HEK293 (cell line): ENCODE measurements around the gene SH3RF1.

Experiments
- CTCF ChIA-PET: fragments of 350-600 bp; formaldehyde crosslinking; extraction: SDS; loops from one replicate; lab custom pipeline; 2021; ENCODE audit warnings: antibody characterized with exemption; lab: Yijun Ruan, JAX
- POLR2A ChIA-PET: fragments of 300-600 bp; formaldehyde crosslinking; extraction: SDS; loops from one replicate; lab custom pipeline; 2020; ENCODE audit warnings: antibody characterized with exemption, inconsistent platforms; lab: Yijun Ruan, JAX
- H3K27ac ChIP-seq: fragments of 200-500 bp; sonication (Bioruptor generic); 2 replicates; pipeline ENCODE4 v1.5.1; 2014; ENCODE audit warnings: low read depth, low read length, control low read depth, inconsistent platforms; ENCODE audit errors: extremely low read depth
- H3K36me3 ChIP-seq, 2 experiments: fragments of 200-500 bp in 1 of 2; sonication (Bioruptor generic) in 1 of 2; 1 replicate in 1 of 2; 2 replicates in 1 of 2; pipeline ENCODE4 v1.5.1; 2014 to 2017; ENCODE audit warnings: inconsistent platforms in 2 of 2, low read length in 2 of 2; ENCODE audit not compliant: control insufficient read depth in 2 of 2, insufficient read depth in 1 of 2
- H3K4me1 ChIP-seq: fragments of 200-500 bp; sonication (Bioruptor generic); 2 replicates; pipeline ENCODE4 v1.5.1; 2014; ENCODE audit warnings: mild to moderate bottlenecking, low read length, inconsistent platforms; ENCODE audit not compliant: control insufficient read depth, insufficient read depth
- H3K4me3 ChIP-seq: 2 replicates; pipeline ENCODE4 v1.5.1; 2011; ENCODE audit warnings: low read depth, mild to moderate bottlenecking, control low read depth, low read length, moderate library complexity
- H3K9me3 ChIP-seq: fragments of 200-500 bp; sonication (Bioruptor generic); 2 replicates; pipeline ENCODE4 v1.5.1; 2014; ENCODE audit warnings: low read depth, low read length, inconsistent platforms; ENCODE audit not compliant: control insufficient read depth, insufficient read depth
- GLIS1 ChIP-seq: fragments of 450-650 bp; formaldehyde crosslinking; IDR thresholded peaks from 2 replicates; pipeline ENCODE4 v1.5.1; 2016; ENCODE audit warnings: missing biosample characterization, missing genetic modification characterization
- OSR2 ChIP-seq: fragments of 450-650 bp; formaldehyde crosslinking; IDR thresholded peaks from 2 replicates; pipeline ENCODE4 v1.5.1; 2016; ENCODE audit warnings: missing biosample characterization, missing genetic modification characterization
- OVOL3 ChIP-seq: fragments of 450-650 bp; formaldehyde crosslinking; IDR thresholded peaks from 2 replicates; pipeline ENCODE4 v1.5.1; 2016; ENCODE audit warnings: missing biosample characterization, missing genetic modification characterization
- YY2 ChIP-seq: fragments of 450-650 bp; formaldehyde crosslinking; IDR thresholded peaks from 2 replicates; pipeline ENCODE4 v1.5.1; 2016; ENCODE audit warnings: missing biosample characterization, missing genetic modification characterization
- ZBTB6 ChIP-seq: fragments of 450-650 bp; formaldehyde crosslinking; IDR thresholded peaks from 2 replicates; pipeline ENCODE4 v1.5.1; 2017; ENCODE audit warnings: missing biosample characterization, missing genetic modification characterization
- ZFHX2 ChIP-seq: fragments of 450-650 bp; formaldehyde crosslinking; conservative IDR thresholded peaks from 2 replicates; pipeline ENCODE4 v1.5.1; 2016; ENCODE audit warnings: missing biosample characterization, missing genetic modification characterization
- ZNF133 ChIP-seq: fragments of 450-650 bp; formaldehyde crosslinking; IDR thresholded peaks from 2 replicates; pipeline ENCODE4 v1.5.1; 2016; ENCODE audit warnings: missing biosample characterization, missing genetic modification characterization
- ZNF140 ChIP-seq: fragments of 450-650 bp; formaldehyde crosslinking; IDR thresholded peaks from 2 replicates; pipeline ENCODE4 v1.5.1; 2016; ENCODE audit warnings: missing biosample characterization, missing genetic modification characterization
- ZNF19 ChIP-seq: fragments of 450-650 bp; formaldehyde crosslinking; IDR thresholded peaks from 2 replicates; pipeline ENCODE4; 2016; ENCODE audit warnings: missing biosample characterization, missing genetic modification characterization, low read depth
- ZNF202 ChIP-seq: fragments of 450-650 bp; formaldehyde crosslinking; IDR thresholded peaks from 2 replicates; pipeline ENCODE4 v1.5.1; 2016; ENCODE audit warnings: missing biosample characterization, missing genetic modification characterization, borderline replicate concordance
- ZNF221 ChIP-seq: fragments of 450-650 bp; formaldehyde crosslinking; IDR thresholded peaks from 2 replicates; pipeline ENCODE4 v1.5.1; 2017; ENCODE audit warnings: missing biosample characterization, missing genetic modification characterization, borderline replicate concordance
- ZNF292 ChIP-seq: fragments of 450-650 bp; formaldehyde crosslinking; IDR thresholded peaks from 2 replicates; pipeline ENCODE4 v1.5.1; 2016; ENCODE audit warnings: low read depth, missing biosample characterization, missing genetic modification characterization, borderline replicate concordance
- ZNF350 ChIP-seq: fragments of 450-650 bp; formaldehyde crosslinking; IDR thresholded peaks from 2 replicates; pipeline ENCODE4 v1.5.0; 2017; ENCODE audit warnings: missing biosample characterization, mild to moderate bottlenecking, missing genetic modification characterization
- ZNF510 ChIP-seq: fragments of 450-650 bp; formaldehyde crosslinking; IDR thresholded peaks from 2 replicates; pipeline ENCODE4 v1.5.1; 2018; ENCODE audit warnings: mild to moderate bottlenecking, missing genetic modification characterization, missing biosample characterization; ENCODE audit not compliant: insufficient replicate concordance
- ZNF518A ChIP-seq: fragments of 450-650 bp; formaldehyde crosslinking; conservative IDR thresholded peaks from 2 replicates; pipeline ENCODE4 v1.5.1; 2016; ENCODE audit warnings: low read depth, missing biosample characterization, missing genetic modification characterization
- ZNF623 ChIP-seq: fragments of 450-650 bp; formaldehyde crosslinking; IDR thresholded peaks from 2 replicates; pipeline ENCODE4 v1.5.1; 2016; ENCODE audit warnings: missing biosample characterization, missing genetic modification characterization
- ZNF624 ChIP-seq: fragments of 450-650 bp; formaldehyde crosslinking; IDR thresholded peaks from 2 replicates; pipeline ENCODE4 v1.5.1; 2017; ENCODE audit warnings: missing biosample characterization, missing genetic modification characterization
- ZNF76 ChIP-seq: fragments of 450-650 bp; formaldehyde crosslinking; IDR thresholded peaks from 2 replicates; pipeline ENCODE4; 2016; ENCODE audit warnings: low read depth, missing biosample characterization, missing genetic modification characterization, borderline replicate concordance
- ZNF777 ChIP-seq: fragments of 450-650 bp; formaldehyde crosslinking; IDR thresholded peaks from 2 replicates; pipeline ENCODE4 v1.5.1; 2017; ENCODE audit warnings: missing biosample characterization, missing genetic modification characterization, borderline replicate concordance
- ZSCAN23 ChIP-seq: fragments of 450-650 bp; formaldehyde crosslinking; IDR thresholded peaks from 2 replicates; pipeline ENCODE4 v1.5.1; 2016; ENCODE audit warnings: missing biosample characterization, missing genetic modification characterization

SH3RF1 gene

DNA sequence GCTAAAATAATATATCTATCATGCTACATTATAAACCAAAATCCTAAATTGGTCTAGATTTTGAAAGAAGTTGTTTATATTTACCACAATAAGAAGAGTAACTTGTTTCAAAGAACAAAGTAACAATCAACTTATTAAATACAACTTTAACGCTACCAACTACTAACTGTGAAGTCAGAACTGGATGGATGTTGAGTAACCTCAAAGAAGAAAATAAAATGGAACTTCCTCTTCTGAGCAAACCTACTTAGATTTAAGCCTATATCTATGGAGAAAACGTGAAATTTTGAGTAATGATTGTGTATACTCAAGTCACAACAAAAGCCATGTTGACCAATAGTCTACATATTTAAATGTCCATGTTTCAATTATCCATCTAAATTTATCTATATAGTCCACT lies 25.7 kb downstream of the SH3RF1 start:
- POLR2A ChIA-PET: no interaction called here
- H3K4me1 ChIP-seq: peaks cover 2% of the 10 kb centered on the region; the same call in 1 of the 2 replicates
- CTCF ChIA-PET: no interaction called here

DNA sequence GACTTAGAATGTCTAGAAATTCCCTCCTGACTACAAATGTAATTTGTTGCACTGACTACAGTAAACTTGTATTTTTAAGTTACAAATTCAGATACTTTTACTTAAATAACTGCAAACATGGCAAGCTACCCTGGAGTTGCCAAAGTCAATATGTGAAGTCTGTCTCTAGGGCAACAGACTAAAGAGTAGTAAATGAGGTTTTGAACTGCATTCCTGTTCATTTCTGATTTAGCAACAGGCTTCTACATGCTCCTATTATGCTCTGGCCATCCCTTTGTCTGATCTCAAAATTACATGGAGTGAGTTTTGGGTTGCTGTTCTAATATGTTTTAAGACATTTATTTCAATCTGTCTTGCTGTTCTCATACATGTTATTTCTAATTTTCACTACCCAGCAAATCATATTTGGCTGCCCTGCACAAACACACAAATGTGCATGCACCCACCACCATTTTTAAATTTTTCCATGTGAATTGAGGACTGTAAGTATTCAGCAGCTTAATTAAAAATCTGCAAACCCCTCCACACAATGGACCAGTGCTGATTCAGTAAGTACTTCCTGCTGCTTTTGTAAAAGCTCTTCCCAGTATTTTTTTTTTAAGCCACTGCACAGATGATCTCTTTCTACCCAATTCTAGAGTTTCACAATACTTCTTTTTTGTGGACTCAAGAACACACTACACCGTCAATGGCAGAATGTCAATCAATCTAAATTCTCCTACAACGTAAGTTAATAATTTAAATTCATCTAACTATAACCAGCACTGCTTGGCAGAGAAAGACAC lies 26.7 kb downstream of the SH3RF1 start:
- TF ChIP-seq ZNF221 (tag by site-specific recombination) (no peak), OSR2 (tag by site-specific recombination) (no peak), ZNF292 (tag by site-specific recombination) (no peak), ZNF624 (tag by site-specific recombination) (no peak), ZFHX2 (no peak), OVOL3 (tag by site-specific recombination) (no peak), ZNF777 (no peak), YY2 (tag by site-specific recombination) (no peak), ZBTB6 (tag by site-specific recombination) (no peak), ZSCAN23 (tag by site-specific recombination) (no peak), ZNF140 (tag by site-specific recombination) (no peak), ZNF518A (tag by site-specific recombination) (no peak), ZNF19 (tag by site-specific recombination) (no peak), ZNF76 (tag by site-specific recombination) (no peak), ZNF133 (no peak), ZNF202 (tag by site-specific recombination) (no peak), GLIS1 (tag by site-specific recombination) (no peak), ZNF623 (no peak)
- Histone ChIP-seq H3K4me1 (no peaks in the 10 kb centered on the region; the same call in 1 of the 2 replicates), H3K27ac (no peak overlapping the region), H3K4me3 (no peak overlapping the region), H3K9me3 (no peaks in the 10 kb centered on the region), H3K36me3 (no peaks in the 10 kb centered on the region)
- ChIA-PET CTCF (interaction anchor here (0.7 kb wide), 1 partner anchor 681 kb away, joined by 3 read pairs; no protein-coding TSS in a partner anchor), POLR2A (no interaction called here)

More for the DNA sequence above, 25.7 kb downstream of the SH3RF1 start:
- no peak overlapping the region for H3K4me3 ChIP-seq
- no peaks in the 10 kb centered on the region for H3K36me3 ChIP-seq
- H3K9me3 ChIP-seq: no peaks in the 10 kb centered on the region
- H3K27ac ChIP-seq: no peak overlapping the region
- TF ChIP-seq ZNF510 (tag by site-specific recombination) (no peak), ZNF350 (tag by site-specific recombination) (no peak)
